Activated CD4-positive, alpha-beta T cell treated with anti-CD3 and anti-CD28 coated beads, Interleukin-2, amount 10 ng/mL, durations not matched to agents 24 days and 14 days (primary cell): ENCODE results near the gene MISP3. TPM values are rescaled to one million over a fixed set of nuclear protein-coding genes. Genes with fewer than 3 reads are reported as not detected.

Experiments used
- DNase-seq: peaks from one replicate; pipeline ENCODE4 v3.0.0; 2022
- H3K27ac Mint-ChIP-seq: one replicate; pipeline ENCODE4 v1.8.0; 2022; ENCODE audit warnings: mild to moderate bottlenecking, mixed read lengths
- H3K27me3 Mint-ChIP-seq: one replicate; pipeline ENCODE4 v1.8.0; 2022; ENCODE audit warnings: mixed read lengths
- H3K36me3 Mint-ChIP-seq: one replicate; pipeline ENCODE4 v1.8.0; 2022; ENCODE audit warnings: low read depth, mild to moderate bottlenecking, mixed read lengths
- H3K4me1 Mint-ChIP-seq: one replicate; pipeline ENCODE4 v1.8.0; 2021; ENCODE audit warnings: mixed read lengths
- H3K4me3 Mint-ChIP-seq: one replicate; pipeline ENCODE4 v1.8.0; 2022; ENCODE audit warnings: mild to moderate bottlenecking, moderate library complexity, mixed read lengths
- H3K9me3 Mint-ChIP-seq: one replicate; pipeline ENCODE4 v1.8.0; 2021; ENCODE audit warnings: mixed read lengths
- intact Hi-C: fragments of 100-400 bp; cut with micrococcal nuclease; formaldehyde crosslinking; loops from one replicate; pipeline ENCODE4 v1.15.1; 2023
- total RNA-seq: library from RNA; stranded (reverse); gene quantifications from 2 replicates; pipeline ENCODE4 v1.2.3, GENCODE V29; 2022

The MISP3 gene
- total RNA-seq, 1 donor from 2014 or later = 2.7 TPM

- H3K4me1 Mint-ChIP-seq = peaks cover 17% of the 10 kb centered on the region
- peak; percentile 94 for DNase-seq
- peak overlapping the region; percentile 98 for H3K27ac Mint-ChIP-seq
- H3K27me3 Mint-ChIP-seq = no peaks in the 10 kb centered on the region
- peak overlapping the region; percentile 92 for H3K4me3 Mint-ChIP-seq
- peaks cover 5% of the 10 kb centered on the region for H3K9me3 Mint-ChIP-seq
- intact Hi-C loops = loop anchor here (1.0 to 2.0 kb wide), 3 partner anchors 18 to 46 kb away; partner anchors contain the start of genes ASF1B and PRKACA
- H3K36me3 Mint-ChIP-seq = peaks cover 40% of the 10 kb centered on the region
Measured at GRCh38 chr19:14091081-14091812, 18.7 kb downstream of the MISP3 start.

GRCh38 chr19:14091813-14092462, 19.4 kb downstream of the MISP3 start:
- intact Hi-C loops = loop anchor here (1.0 to 2.0 kb wide), 3 partner anchors 19 to 45 kb away; partner anchors contain the start of genes ASF1B and PRKACA
- peaks cover 17% of the 10 kb centered on the region for H3K4me1 Mint-ChIP-seq

GRCh38 chr19:14093117-14093823, 20.7 kb downstream of the MISP3 start:
- H3K4me1 Mint-ChIP-seq = peaks cover 14% of the 10 kb centered on the region
- no peaks in the 10 kb centered on the region for H3K27me3 Mint-ChIP-seq
- intact Hi-C loops = no loop called here
- peak overlapping the region; percentile 68 for H3K27ac Mint-ChIP-seq
- DNase-seq = peak; percentile 58
- H3K9me3 Mint-ChIP-seq = peaks cover 5% of the 10 kb centered on the region
- H3K4me3 Mint-ChIP-seq = peak overlapping the region; percentile 41
- H3K36me3 Mint-ChIP-seq = peaks cover 37% of the 10 kb centered on the region

More at GRCh38 chr19:14091813-14092462, 19.4 kb downstream of the MISP3 start:
- Mint-ChIP-seq H3K27ac (peak overlapping the region; percentile 98), H3K27me3 (no peaks in the 10 kb centered on the region), H3K4me3 (peak overlapping the region; percentile 92), H3K36me3 (peaks cover 39% of the 10 kb centered on the region), H3K9me3 (peaks cover 5% of the 10 kb centered on the region)
- DNase-seq = peak; percentile 86

GRCh38 chr19:14094854-14095253, 22.3 kb downstream of the MISP3 start:
- H3K4me1 Mint-ChIP-seq = peaks cover 10% of the 10 kb centered on the region
- peak; percentile 61 for DNase-seq
- intact Hi-C loops = no loop called here
- no peaks in the 10 kb centered on the region for H3K27me3 Mint-ChIP-seq
- H3K4me3 Mint-ChIP-seq = no peak overlapping the region
- peaks cover 28% of the 10 kb centered on the region for H3K36me3 Mint-ChIP-seq
- H3K9me3 Mint-ChIP-seq = peaks cover 5% of the 10 kb centered on the region
- H3K27ac Mint-ChIP-seq = peak overlapping the region; percentile 48

GRCh38 chr19:14096272-14096992, 23.8 kb downstream of the MISP3 start:
- Mint-ChIP-seq H3K27me3 (no peaks in the 10 kb centered on the region), H3K4me1 (peaks cover 9% of the 10 kb centered on the region), H3K9me3 (peaks cover 5% of the 10 kb centered on the region), H3K27ac (no peak overlapping the region), H3K4me3 (no peak overlapping the region), H3K36me3 (peaks cover 32% of the 10 kb centered on the region)
- DNase-seq = no peak
- intact Hi-C loops = no loop called here

GRCh38 chr19:14097532-14098151, 25.1 kb downstream of the MISP3 start:
- H3K27ac Mint-ChIP-seq = no peak overlapping the region
- no peaks in the 10 kb centered on the region for H3K27me3 Mint-ChIP-seq
- DNase-seq = no peak
- H3K4me1 Mint-ChIP-seq = peaks cover 2% of the 10 kb centered on the region
- no peak overlapping the region for H3K4me3 Mint-ChIP-seq
- H3K36me3 Mint-ChIP-seq = peaks cover 28% of the 10 kb centered on the region
- intact Hi-C loops = no loop called here
- peaks cover 5% of the 10 kb centered on the region for H3K9me3 Mint-ChIP-seq

GRCh38 chr19:14101003-14101545, 28.5 kb downstream of the MISP3 start:
- intact Hi-C loops = no loop called here
- H3K9me3 Mint-ChIP-seq = no peaks in the 10 kb centered on the region
- DNase-seq = no peak
- H3K27ac Mint-ChIP-seq = no peak overlapping the region
- H3K36me3 Mint-ChIP-seq = peaks cover 20% of the 10 kb centered on the region
- no peaks in the 10 kb centered on the region for H3K4me1 Mint-ChIP-seq
- no peak overlapping the region for H3K4me3 Mint-ChIP-seq
- no peaks in the 10 kb centered on the region for H3K27me3 Mint-ChIP-seq

- H3K9me3 Mint-ChIP-seq = no peaks in the 10 kb centered on the region
- H3K36me3 Mint-ChIP-seq = peaks cover 15% of the 10 kb centered on the region
- no peaks in the 10 kb centered on the region for H3K27me3 Mint-ChIP-seq
- no peak for DNase-seq
- H3K27ac Mint-ChIP-seq = no peak overlapping the region
- H3K4me3 Mint-ChIP-seq = no peak overlapping the region
- no peaks in the 10 kb centered on the region for H3K4me1 Mint-ChIP-seq
- intact Hi-C loops = no loop called here
Measured at GRCh38 chr19:14102102-14102696, 29.6 kb downstream of the MISP3 start.

- DNase-seq = no peak
- Mint-ChIP-seq H3K4me1 (no peaks in the 10 kb centered on the region), H3K9me3 (no peaks in the 10 kb centered on the region), H3K27me3 (no peaks in the 10 kb centered on the region), H3K36me3 (peaks cover 16% of the 10 kb centered on the region), H3K27ac (no peak overlapping the region), H3K4me3 (no peak overlapping the region)
- intact Hi-C loops = no loop called here
Measured at GRCh38 chr19:14102756-14103155, 30.2 kb downstream of the MISP3 start.

GRCh38 chr19:14103310-14103709, 30.7 kb downstream of the MISP3 start:
- H3K27me3 Mint-ChIP-seq = no peaks in the 10 kb centered on the region
- H3K36me3 Mint-ChIP-seq = peaks cover 13% of the 10 kb centered on the region
- intact Hi-C loops = no loop called here
- no peaks in the 10 kb centered on the region for H3K9me3 Mint-ChIP-seq
- no peak overlapping the region for H3K4me3 Mint-ChIP-seq
- H3K27ac Mint-ChIP-seq = no peak overlapping the region
- no peaks in the 10 kb centered on the region for H3K4me1 Mint-ChIP-seq
- no peak for DNase-seq

GRCh38 chr19:14105680-14106079, 33.1 kb downstream of the MISP3 start:
- DNase-seq = no peak
- Mint-ChIP-seq H3K27me3 (no peaks in the 10 kb centered on the region), H3K9me3 (no peaks in the 10 kb centered on the region), H3K4me1 (no peaks in the 10 kb centered on the region), H3K4me3 (no peak overlapping the region), H3K36me3 (peaks cover 13% of the 10 kb centered on the region), H3K27ac (no peak overlapping the region)
- intact Hi-C loops = no loop called here

- peaks cover 9% of the 10 kb centered on the region for H3K36me3 Mint-ChIP-seq
- no peak overlapping the region for H3K27ac Mint-ChIP-seq
- DNase-seq = no peak
- intact Hi-C loops = no loop called here
- peaks cover 3% of the 10 kb centered on the region for H3K4me1 Mint-ChIP-seq
- H3K4me3 Mint-ChIP-seq = no peak overlapping the region
- no peaks in the 10 kb centered on the region for H3K9me3 Mint-ChIP-seq
- H3K27me3 Mint-ChIP-seq = no peaks in the 10 kb centered on the region
Measured at GRCh38 chr19:14106840-14107239, 34.3 kb downstream of the MISP3 start.
